ENCODE data around the gene TXNDC15. TPM values are rescaled to one million over a fixed set of nuclear protein-coding genes. Genes with fewer than 3 reads are reported as not detected.

The TXNDC15 gene
- total and polyA plus RNA-seq, 3 donors from 2014 or later: 47.8 to 68.1 (median 64.2) TPM

DNA sequence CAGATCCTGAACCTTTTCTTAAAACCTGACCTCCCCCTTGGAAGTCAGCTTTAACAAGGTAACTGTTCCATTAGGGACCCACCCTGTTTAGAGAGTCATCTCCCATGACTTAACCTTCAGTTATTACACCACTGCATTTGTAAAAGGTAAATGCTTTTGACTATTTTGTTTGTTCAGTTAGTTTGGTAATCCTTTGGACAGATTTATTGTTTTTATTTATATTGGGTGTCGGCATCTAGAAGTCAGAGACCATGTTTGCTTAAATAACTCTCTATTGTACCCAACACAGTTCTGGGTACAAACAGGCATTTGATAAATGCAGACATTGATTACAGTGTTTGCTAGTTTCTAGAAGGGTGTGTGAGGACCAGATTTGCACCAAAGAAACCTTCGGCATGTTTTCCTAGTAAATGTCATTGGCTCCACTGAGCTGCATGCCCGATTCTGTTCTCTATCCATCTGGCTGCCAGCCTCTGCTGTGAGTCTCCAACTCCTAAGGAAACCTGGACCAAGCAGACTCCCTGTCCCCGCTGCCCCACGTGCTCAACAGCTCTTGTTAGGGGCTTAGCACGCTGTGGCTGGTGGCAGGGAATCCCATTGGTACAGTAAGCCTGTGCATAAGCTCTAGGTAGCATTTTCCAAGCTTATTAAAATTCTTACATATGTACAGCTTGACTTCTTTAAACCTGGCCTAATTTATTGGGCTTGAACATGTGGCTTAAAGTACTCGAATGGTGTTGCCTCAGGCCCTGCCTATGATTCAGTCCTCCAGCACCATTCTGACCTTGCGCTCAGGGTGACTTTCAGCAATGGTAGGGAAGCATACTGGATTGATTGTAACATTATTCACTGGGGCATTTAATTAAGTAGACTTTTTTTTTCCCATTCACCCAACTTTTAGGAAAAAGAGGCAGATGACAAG, 37.4 kb downstream of the TXNDC15 start:
- peaks cover 7% of the 10 kb centered on the region for H3K4me1 ChIP-seq
- H3K4me3 ChIP-seq: no peak overlapping the region
- TF ChIP-seq POLR2A (IDR thresholded peaks at IDR 0.05): no peak
- TF ChIP-seq, protein P1, sequence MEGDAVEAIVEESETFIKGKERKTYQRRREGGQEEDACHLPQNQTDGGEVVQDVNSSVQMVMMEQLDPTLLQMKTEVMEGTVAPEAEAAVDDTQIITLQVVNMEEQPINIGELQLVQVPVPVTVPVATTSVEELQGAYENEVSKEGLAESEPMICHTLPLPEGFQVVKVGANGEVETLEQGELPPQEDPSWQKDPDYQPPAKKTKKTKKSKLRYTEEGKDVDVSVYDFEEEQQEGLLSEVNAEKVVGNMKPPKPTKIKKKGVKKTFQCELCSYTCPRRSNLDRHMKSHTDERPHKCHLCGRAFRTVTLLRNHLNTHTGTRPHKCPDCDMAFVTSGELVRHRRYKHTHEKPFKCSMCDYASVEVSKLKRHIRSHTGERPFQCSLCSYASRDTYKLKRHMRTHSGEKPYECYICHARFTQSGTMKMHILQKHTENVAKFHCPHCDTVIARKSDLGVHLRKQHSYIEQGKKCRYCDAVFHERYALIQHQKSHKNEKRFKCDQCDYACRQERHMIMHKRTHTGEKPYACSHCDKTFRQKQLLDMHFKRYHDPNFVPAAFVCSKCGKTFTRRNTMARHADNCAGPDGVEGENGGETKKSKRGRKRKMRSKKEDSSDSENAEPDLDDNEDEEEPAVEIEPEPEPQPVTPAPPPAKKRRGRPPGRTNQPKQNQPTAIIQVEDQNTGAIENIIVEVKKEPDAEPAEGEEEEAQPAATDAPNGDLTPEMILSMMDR (IDR thresholded peaks at IDR 0.05): no peak
- DNase-seq: no peak
- no peaks in the 10 kb centered on the region for H3K36me3 ChIP-seq (ENCODE audit: low read depth, missing control alignments)
- intact Hi-C loops (cut with DNase I; ENCODE audit: low total_unique reads): no loop called here
- no peaks in the 10 kb centered on the region for H3K9me3 ChIP-seq
- H3K27ac ChIP-seq: no peak overlapping the region
- 86 to 97% methylated on average over 8 of the region's 8 CpGs for WGBS, 2 donors
- H3K27me3 ChIP-seq: no peaks in the 10 kb centered on the region

DNA sequence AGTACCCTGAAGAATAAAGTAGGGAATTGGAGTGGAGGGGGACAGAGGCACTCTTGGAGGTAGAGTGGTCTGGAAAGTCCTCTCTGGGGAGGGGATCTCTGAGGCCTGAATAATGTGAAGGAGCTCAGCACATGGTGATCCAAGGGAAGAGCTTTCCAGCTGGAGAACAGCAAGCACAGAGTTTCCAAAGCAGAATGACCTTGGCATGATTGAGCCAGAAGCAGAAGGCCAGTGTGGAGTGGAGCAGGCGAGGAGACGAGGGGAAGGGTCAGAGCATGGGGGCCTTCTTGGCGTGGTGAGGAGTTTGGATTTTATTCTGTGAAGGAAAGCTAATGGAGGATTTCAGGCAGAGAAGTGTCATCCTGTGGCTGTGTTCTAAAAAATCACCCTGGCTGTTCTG, 39.1 kb downstream of the TXNDC15 start:
- intact Hi-C loops (cut with DNase I; ENCODE audit: low total_unique reads): no loop called here
- Histone ChIP-seq H3K36me3 (ENCODE audit: low read depth, missing control alignments) (no peaks in the 10 kb centered on the region), H3K9me3 (no peaks in the 10 kb centered on the region), H3K27ac (no peak overlapping the region), H3K27me3 (no peaks in the 10 kb centered on the region), H3K4me1 (peaks cover 7% of the 10 kb centered on the region), H3K4me3 (no peak overlapping the region)
- no peak for TF ChIP-seq POLR2A (IDR thresholded peaks at IDR 0.05)
- TF ChIP-seq, protein P1 (IDR thresholded peaks at IDR 0.05): no peak
- DNase-seq: peak; percentile 38
- WGBS, 2 donors: 35 to 41% methylated on average over 3 of the region's 3 CpGs

DNA sequence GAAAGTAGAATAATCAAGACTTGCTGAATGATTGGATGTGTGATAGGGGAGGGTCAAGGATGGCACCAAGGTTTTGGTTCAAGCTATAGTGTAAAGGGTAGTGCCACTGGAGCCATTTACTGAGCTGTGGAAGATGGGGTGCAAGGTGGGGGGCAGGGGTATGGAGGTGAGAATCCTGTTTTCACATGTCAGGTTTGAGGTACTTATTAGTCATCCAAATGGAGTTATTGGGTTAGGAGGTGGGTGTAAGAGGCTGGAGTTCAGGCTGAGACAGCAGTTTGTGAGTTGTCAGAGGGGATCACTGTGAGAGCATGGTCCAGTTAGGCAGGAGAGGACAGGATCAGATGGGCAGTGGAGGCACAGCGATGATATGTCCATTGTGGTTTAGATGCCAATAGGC, 39.6 kb downstream of the TXNDC15 start:
- TF ChIP-seq, protein P1 (IDR thresholded peaks at IDR 0.05): no peak
- no peak for TF ChIP-seq POLR2A (IDR thresholded peaks at IDR 0.05)
- no peaks in the 10 kb centered on the region for H3K9me3 ChIP-seq
- peaks cover 7% of the 10 kb centered on the region for H3K4me1 ChIP-seq
- no peaks in the 10 kb centered on the region for H3K36me3 ChIP-seq (ENCODE audit: low read depth, missing control alignments)
- no peak overlapping the region for H3K27ac ChIP-seq
- no peak for DNase-seq
- no peaks in the 10 kb centered on the region for H3K27me3 ChIP-seq
- WGBS, 2 donors: 82 to 83% methylated on average over 1 of the region's 1 CpG
- H3K4me3 ChIP-seq: no peak overlapping the region
- intact Hi-C loops (cut with DNase I; ENCODE audit: low total_unique reads): no loop called here

DNA sequence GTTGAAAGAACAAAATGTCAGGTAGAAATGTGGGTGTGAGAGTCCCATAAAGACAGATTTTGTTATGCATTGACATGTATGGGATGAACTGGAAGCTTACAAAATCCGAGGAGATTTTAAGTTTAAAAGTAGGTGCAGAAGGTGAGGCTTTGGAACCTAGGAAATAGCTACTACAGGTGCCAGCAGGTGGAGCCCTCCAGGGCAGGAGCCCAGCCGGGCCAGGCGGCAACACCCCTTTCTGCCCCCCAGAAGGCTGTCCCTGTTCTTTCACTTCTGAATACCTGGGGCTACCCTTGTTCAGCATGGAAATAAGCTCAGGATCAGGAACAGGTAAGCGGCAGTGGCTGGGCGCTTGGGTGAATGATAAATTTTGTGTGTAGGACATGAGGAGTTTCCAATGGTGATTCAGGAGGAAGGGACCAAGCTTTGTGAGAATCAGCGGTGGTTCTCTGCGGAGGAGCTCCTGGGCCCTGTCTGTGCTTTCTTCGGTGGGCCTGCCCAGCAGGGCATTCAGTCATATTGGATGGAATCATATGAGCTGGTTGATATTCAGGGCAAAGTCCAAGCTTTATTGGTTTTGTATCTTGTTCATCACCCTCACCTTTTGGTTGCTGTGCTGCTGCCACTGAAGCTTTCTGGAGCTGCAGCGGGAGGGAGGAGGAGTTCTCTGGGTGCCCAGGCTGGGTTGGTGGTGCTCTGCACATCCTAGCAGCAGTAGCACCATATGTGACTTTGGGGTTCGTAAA, 43.1 kb downstream of the TXNDC15 start:
- Histone ChIP-seq H3K27ac (no peak overlapping the region), H3K4me3 (no peak overlapping the region), H3K9me3 (no peaks in the 10 kb centered on the region), H3K27me3 (no peaks in the 10 kb centered on the region), H3K4me1 (peaks cover 7% of the 10 kb centered on the region), H3K36me3 (ENCODE audit: low read depth, missing control alignments) (no peaks in the 10 kb centered on the region)
- no peak for DNase-seq
- TF ChIP-seq, protein P1 (IDR thresholded peaks at IDR 0.05): no peak
- no peak for TF ChIP-seq POLR2A (IDR thresholded peaks at IDR 0.05)
- 85 to 90% methylated on average over 8 to 10 of the region's 10 CpGs for WGBS, 2 donors
- intact Hi-C loops (cut with DNase I; ENCODE audit: low total_unique reads): no loop called here

Measured in testis (tissue), 3 donors.